K562 treated with DMSO at 1 percent for 4 hours (cell line): ENCODE results near the gene LEP. TPM values are rescaled to one million over a fixed set of nuclear protein-coding genes. Genes with fewer than 3 reads are reported as not detected.

Experiments used
- total RNA-seq: library from RNA; unstranded; fragments of 300-600 nt; gene quantifications from 2 replicates; pipeline ENCODE4 v1.2.3, GENCODE V29; 2022; ENCODE audit not compliant: insufficient read depth

LEP gene
- total RNA-seq = not detected in 2 replicates

DNA sequence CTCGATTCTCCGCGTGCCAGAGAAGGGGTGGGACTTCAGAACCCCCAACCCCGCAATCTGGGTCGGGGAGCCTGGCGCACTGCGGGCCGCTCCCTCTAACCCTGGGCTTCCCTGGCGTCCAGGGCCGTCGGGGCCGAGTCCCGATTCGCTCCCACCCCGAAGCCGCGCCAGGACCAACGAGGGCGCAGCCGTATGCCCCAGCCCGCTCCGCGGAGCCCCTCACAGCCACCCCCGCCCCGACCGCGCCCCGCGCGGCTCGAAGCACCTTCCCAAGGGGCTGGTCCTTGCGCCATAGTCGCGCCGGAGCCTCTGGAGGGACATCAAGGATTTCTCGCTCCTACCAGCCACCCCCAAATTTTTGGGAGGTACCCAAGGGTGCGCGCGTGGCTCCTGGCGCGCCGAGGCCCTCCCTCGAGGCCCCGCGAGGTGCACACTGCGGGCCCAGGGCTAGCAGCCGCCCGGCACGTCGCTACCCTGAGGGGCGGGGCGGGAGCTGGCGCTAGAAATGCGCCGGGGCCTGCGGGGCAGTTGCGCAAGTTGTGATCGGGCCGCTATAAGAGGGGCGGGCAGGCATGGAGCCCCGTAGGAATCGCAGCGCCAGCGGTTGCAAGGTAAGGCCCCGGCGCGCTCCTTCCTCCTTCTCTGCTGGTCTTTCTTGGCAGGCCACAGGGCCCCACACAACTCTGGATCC, at the start of gene LEP:
Gene LEP (plus strand): TSS at position 583 of the 691 bp plus-strand sequence. CDS start 10,741 bp downstream, outside the sequence.

Other genes with a start within 250 kb of the LEP start
- not detected in 2 replicates for gene LRRC4, start 209.8 kb upstream of the LEP start, total RNA-seq
- gene RBM28, start 102.6 kb downstream of the LEP start, total RNA-seq = 30.3 and 38.5 TPM in 2 replicates
- not detected in 2 replicates for gene PRRT4, start 120.4 kb downstream of the LEP start, total RNA-seq
- gene IMPDH1, start 168.7 kb downstream of the LEP start, total RNA-seq = 51.8 and 68.8 TPM in 2 replicates
- gene HILPDA, start 214.6 kb downstream of the LEP start, total RNA-seq = 14.7 and 19.1 TPM in 2 replicates
- gene METTL2B, start 235.5 kb downstream of the LEP start, total RNA-seq = 21.0 and 25.4 TPM in 2 replicates